Thyroid gland (tissue), 4 donors: Measurements from ENCODE around the gene C2CD2. TPM values are rescaled to one million over a fixed set of nuclear protein-coding genes. Genes with fewer than 3 reads are reported as not detected.

Experiments
- DNase-seq, 2 donors: peaks; one replicate each; pipeline ENCODE4 v3.0.0-alpha.2; 2019
- H3K27ac ChIP-seq, 3 donors: fragments of 200-600 bp; sonication (generic); 1 replicate in 2 of 3; 2 replicates in 1 of 3; pipeline ENCODE4 v1.5.1; 2016 to 2019; ENCODE audit warnings: mild to moderate bottlenecking in 1 of 3, moderate library complexity in 1 of 3
- H3K27me3 ChIP-seq: fragments of 200-600 bp; sonication (generic); one replicate; pipeline ENCODE4 v1.5.1; 2019
- H3K36me3 ChIP-seq, 2 donors: fragments of 200-600 bp; sonication (generic); one replicate each; pipeline ENCODE4 v1.5.1; 2016 to 2019
- H3K4me1 ChIP-seq, 2 donors: fragments of 200-600 bp; sonication (generic); one replicate each; pipeline ENCODE4 v1.5.1; 2017 to 2019
- H3K4me3 ChIP-seq, 3 donors: fragments of 200-600 bp; sonication (generic); replicated peaks in 1 of 3; 1 replicate in 2 of 3; 2 replicates in 1 of 3; pipeline ENCODE4 v1.5.1; 2016; ENCODE audit warnings: mild to moderate bottlenecking in 1 of 3
- H3K9me3 ChIP-seq: fragments of 200-600 bp; sonication (generic); one replicate; pipeline ENCODE4 v1.5.1; 2017
- CTCF ChIP-seq, 6 experiments: fragments of 200-600 bp in 3 of 6; fragments of 450-650 bp in 3 of 6; sonication (generic) in 3 of 6; IDR thresholded peaks; one replicate each; pipeline ENCODE4 v1.5.1; 2016 to 2019; ENCODE audit warnings: antibody characterized with exemption in 6 of 6, mild to moderate bottlenecking in 2 of 6, inconsistent platforms in 1 of 6, moderate library complexity in 1 of 6
- POLR2A ChIP-seq, 2 donors: fragments of 450-650 bp; IDR thresholded peaks; one replicate each; pipeline ENCODE4 v1.6.1; 2017; ENCODE audit warnings: antibody characterized with exemption in 2 of 2, mild to moderate bottlenecking in 2 of 2, moderate library complexity in 1 of 2
- WGBS, 2 donors: methylation state at CpG; one replicate each; pipeline ENCODE4 v1.1.5; 2017; 5-methylcytosine and 5-hydroxymethylcytosine counted together
- intact Hi-C: fragments of 100-400 bp; cut with DNase I; formaldehyde crosslinking; loops from one replicate; pipeline ENCODE4 v1.15.1; 2023
- total RNA-seq, 4 donors: library from RNA; depleted of rRNA; stranded (reverse); fragments of >200 nt; gene quantifications; one replicate each; pipeline ENCODE4 v1.2.3, GENCODE V29; 2016

C2CD2 gene
- total RNA-seq, 4 donors from 2014 or later = 12.7 to 22.7 (median 20.0) TPM

DNA sequence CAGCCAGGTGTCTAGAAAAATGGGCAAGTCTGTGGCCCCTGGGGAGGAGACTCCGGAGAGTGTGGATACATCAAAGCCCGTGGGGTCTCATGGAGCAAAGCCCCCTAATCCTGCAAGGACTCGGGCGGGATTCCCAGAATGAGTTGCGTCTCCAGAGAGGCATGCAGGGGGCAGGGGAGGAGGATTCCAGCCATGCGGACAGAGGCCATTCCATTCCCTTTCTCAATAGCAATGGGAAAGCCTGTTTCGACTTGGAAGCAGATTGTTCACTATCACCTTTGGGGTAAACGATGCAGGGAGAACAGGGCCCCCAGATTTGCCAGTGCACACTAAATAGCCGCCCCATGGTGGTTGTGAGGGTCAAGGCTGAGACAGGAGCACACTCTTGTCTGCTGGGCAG is 59.3 kb downstream of the C2CD2 start:
- Histone ChIP-seq H3K27ac (no peak overlapping the region), H3K9me3 (no peaks in the 10 kb centered on the region), H3K36me3 (no peaks in the 10 kb centered on the region), H3K4me3 (no peak overlapping the region), H3K4me1 (peaks cover 10 to 11% of the 10 kb centered on the region in 2 donors), H3K27me3 (no peaks in the 10 kb centered on the region)
- DNase-seq = no peak
- intact Hi-C loops = no loop called here
- WGBS, 2 donors = 96 to 100% methylated on average over 9 of the region's 9 CpGs
- TF ChIP-seq POLR2A (IDR thresholded peaks at IDR 0.05) (no peak), CTCF (IDR thresholded peaks at IDR 0.05) (no peak)

GRCh38 chr21:41892726-41893125 is 61.1 kb downstream of the C2CD2 start:
- H3K36me3 ChIP-seq = peaks cover 0 to 6% of the 10 kb centered on the region in 2 donors
- intact Hi-C loops = no loop called here

GRCh38 chr21:41891132-41891531 is 62.7 kb downstream of the C2CD2 start:
- 89 to 91% methylated on average over 5 of the region's 5 CpGs for WGBS, 2 donors
- Histone ChIP-seq H3K27me3 (no peaks in the 10 kb centered on the region), H3K36me3 (peaks cover 0 to 6% of the 10 kb centered on the region in 2 donors), H3K4me1 (peaks cover 3 to 7% of the 10 kb centered on the region in 2 donors), H3K4me3 (no peak overlapping the region), H3K9me3 (no peaks in the 10 kb centered on the region), H3K27ac (no peak overlapping the region)
- intact Hi-C loops = no loop called here
- DNase-seq = no peak
- TF ChIP-seq POLR2A (IDR thresholded peaks at IDR 0.05) = no peak

More at GRCh38 chr21:41892726-41893125, 61.1 kb downstream of the C2CD2 start:
- H3K27me3 ChIP-seq = no peaks in the 10 kb centered on the region
- 93 to 96% methylated on average over 15 to 16 of the region's 16 CpGs for WGBS, 2 donors
- H3K4me3 ChIP-seq = no peak overlapping the region
- peaks cover 10 to 11% of the 10 kb centered on the region in 2 donors for H3K4me1 ChIP-seq
- no peaks in the 10 kb centered on the region for H3K9me3 ChIP-seq
- TF ChIP-seq CTCF (IDR thresholded peaks at IDR 0.05) (no peak), POLR2A (IDR thresholded peaks at IDR 0.05) (no peak)
- no peak for DNase-seq
- H3K27ac ChIP-seq = no peak overlapping the region

DNA sequence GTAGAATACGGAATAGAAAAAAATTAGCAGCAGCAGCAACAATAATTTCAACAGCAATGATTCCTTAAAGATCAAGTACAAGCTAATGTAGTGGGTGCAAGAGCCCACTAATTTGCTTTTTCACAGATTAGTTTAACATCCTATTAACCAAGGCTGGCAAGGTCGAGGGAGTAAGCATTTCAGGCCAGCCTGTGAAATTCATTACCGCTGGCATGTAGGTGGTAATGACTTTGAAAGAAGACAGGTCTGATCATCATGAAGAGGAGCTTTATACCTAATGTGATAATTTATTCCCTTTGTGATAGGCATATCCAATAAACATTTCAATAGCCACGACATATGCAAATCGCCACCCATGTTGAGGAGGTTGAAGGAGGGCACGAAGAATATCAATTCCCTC is 63.5 kb downstream of the C2CD2 start:
- H3K27me3 ChIP-seq = no peaks in the 10 kb centered on the region
- H3K4me3 ChIP-seq = no peak overlapping the region
- TF ChIP-seq CTCF (IDR thresholded peaks at IDR 0.05) (no peak), POLR2A (IDR thresholded peaks at IDR 0.05) (no peak)
- no peaks in the 10 kb centered on the region for H3K4me1 ChIP-seq
- H3K36me3 ChIP-seq = peaks cover 0 to 6% of the 10 kb centered on the region in 2 donors
- DNase-seq = no peak
- intact Hi-C loops = no loop called here
- H3K9me3 ChIP-seq = no peaks in the 10 kb centered on the region
- 76 to 79% methylated on average over 6 of the region's 6 CpGs for WGBS, 2 donors
- H3K27ac ChIP-seq = no peak overlapping the region

DNA sequence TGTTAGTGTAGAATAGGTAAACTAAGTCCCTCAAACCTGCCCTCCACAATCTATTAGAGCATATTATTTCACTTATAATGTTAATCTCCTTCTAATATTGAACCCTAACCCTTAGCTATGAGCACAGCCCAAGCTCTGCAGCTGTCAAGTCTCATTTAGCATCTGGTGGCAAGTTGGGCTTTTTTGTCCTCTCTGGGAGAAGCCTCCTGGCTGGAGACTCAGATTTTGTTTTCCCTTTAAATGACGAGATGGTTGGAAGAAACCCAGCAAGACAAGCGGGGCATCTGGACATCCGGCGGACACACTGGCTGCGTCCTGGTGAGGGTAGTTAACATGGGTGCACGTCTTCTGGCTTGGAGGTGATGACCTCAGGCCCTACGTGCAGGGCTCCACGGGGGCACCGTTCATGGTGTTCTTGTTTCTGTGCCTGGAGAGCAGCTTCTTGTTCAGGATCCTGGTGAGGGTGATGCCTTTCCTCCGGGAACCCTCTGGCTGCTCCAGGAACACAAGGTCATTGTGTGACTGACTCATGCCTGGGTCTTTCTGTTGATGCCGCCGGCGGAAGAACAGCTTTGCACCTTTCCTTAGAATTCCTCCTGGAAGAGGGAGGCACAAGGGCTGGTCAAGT is 65.0 kb downstream of the C2CD2 start:
- no peak overlapping the region for H3K4me3 ChIP-seq
- DNase-seq = no peak
- H3K4me1 ChIP-seq = no peaks in the 10 kb centered on the region
- WGBS, 2 donors = 92 to 96% methylated on average over 12 to 13 of the region's 13 CpGs
- no peaks in the 10 kb centered on the region for H3K9me3 ChIP-seq
- H3K36me3 ChIP-seq = peaks cover 0 to 6% of the 10 kb centered on the region in 2 donors
- H3K27ac ChIP-seq = no peak overlapping the region
- intact Hi-C loops = no loop called here
- no peaks in the 10 kb centered on the region for H3K27me3 ChIP-seq
- TF ChIP-seq CTCF (IDR thresholded peaks at IDR 0.05) = no peak
- TF ChIP-seq POLR2A (IDR thresholded peaks at IDR 0.05) = no peak
